HEK293 (cell line): Measurements from ENCODE around the gene IPO13.
A peak's percentile ranks its signal among the peaks of the same experiment; 100 is the strongest.

Experiments
- CTCF ChIP-seq: fragments of 450-650 bp; formaldehyde crosslinking; IDR thresholded peaks from 2 replicates; pipeline ENCODE4 v1.5.1; 2016; ENCODE audit warnings: missing biosample characterization, missing genetic modification characterization
- EGR2 ChIP-seq: fragments of 450-650 bp; formaldehyde crosslinking; IDR thresholded peaks from 2 replicates; pipeline ENCODE4 v1.5.1; 2016; ENCODE audit warnings: low read depth, missing biosample characterization, missing genetic modification characterization
- GLI4 ChIP-seq: fragments of 450-650 bp; formaldehyde crosslinking; IDR thresholded peaks from 2 replicates; pipeline ENCODE4 v1.5.1; 2016; ENCODE audit warnings: missing biosample characterization, missing genetic modification characterization
- GLIS1 ChIP-seq: fragments of 450-650 bp; formaldehyde crosslinking; IDR thresholded peaks from 2 replicates; pipeline ENCODE4 v1.5.1; 2016; ENCODE audit warnings: missing biosample characterization, missing genetic modification characterization
- KLF1 ChIP-seq: fragments of 450-650 bp; formaldehyde crosslinking; IDR thresholded peaks from 2 replicates; pipeline ENCODE4 v1.5.1; 2016; ENCODE audit warnings: missing biosample characterization, missing genetic modification characterization
- KLF10 ChIP-seq: fragments of 450-650 bp; IDR thresholded peaks from 2 replicates; pipeline ENCODE4 v1.5.1; 2018; ENCODE audit warnings: missing biosample characterization, mild to moderate bottlenecking, missing genetic modification characterization
- PBX3 ChIP-seq: sonication (generic); formaldehyde crosslinking; IDR thresholded peaks from 2 replicates; pipeline ENCODE4 v1.8.1; 2022; ENCODE audit warnings: mild to moderate bottlenecking, moderate library complexity, missing genetic modification reagents
- PRDM2 ChIP-seq: fragments of 450-650 bp; formaldehyde crosslinking; IDR thresholded peaks from 2 replicates; pipeline ENCODE4 v1.5.1; 2016; ENCODE audit warnings: missing biosample characterization, missing genetic modification characterization, borderline replicate concordance
- SP2 ChIP-seq: fragments of 450-650 bp; formaldehyde crosslinking; IDR thresholded peaks from 2 replicates; pipeline ENCODE4 v1.5.1; 2016; ENCODE audit warnings: missing biosample characterization, missing genetic modification characterization
- WT1 ChIP-seq: fragments of 450-650 bp; formaldehyde crosslinking; IDR thresholded peaks from 2 replicates; pipeline ENCODE4 v1.5.1; 2016; ENCODE audit warnings: missing biosample characterization, missing genetic modification characterization
- ZFHX2 ChIP-seq: fragments of 450-650 bp; formaldehyde crosslinking; conservative IDR thresholded peaks from 2 replicates; pipeline ENCODE4 v1.5.1; 2016; ENCODE audit warnings: missing biosample characterization, missing genetic modification characterization
- ZFP41 ChIP-seq: fragments of 450-650 bp; formaldehyde crosslinking; IDR thresholded peaks from 2 replicates; pipeline ENCODE4 v1.5.1; 2016; ENCODE audit warnings: missing biosample characterization, missing genetic modification characterization, borderline replicate concordance
- ZIC2 ChIP-seq: fragments of 450-650 bp; formaldehyde crosslinking; IDR thresholded peaks from 2 replicates; pipeline ENCODE4 v1.5.1; 2016; ENCODE audit warnings: missing biosample characterization, missing genetic modification characterization
- ZNF121 ChIP-seq: fragments of 450-650 bp; formaldehyde crosslinking; IDR thresholded peaks from 2 replicates; pipeline ENCODE4 v1.5.1; 2016; ENCODE audit warnings: missing biosample characterization, missing genetic modification characterization
- ZNF169 ChIP-seq: fragments of 450-650 bp; formaldehyde crosslinking; IDR thresholded peaks from 2 replicates; pipeline ENCODE4 v1.5.1; 2016; ENCODE audit warnings: missing biosample characterization, missing genetic modification characterization
- ZNF2 ChIP-seq: fragments of 450-650 bp; formaldehyde crosslinking; IDR thresholded peaks from 2 replicates; pipeline ENCODE4 v1.5.1; 2016; ENCODE audit warnings: missing biosample characterization, missing genetic modification characterization
- ZNF266 ChIP-seq: fragments of 450-650 bp; formaldehyde crosslinking; IDR thresholded peaks from 2 replicates; pipeline ENCODE4 v1.5.1; 2016; ENCODE audit warnings: missing biosample characterization, missing genetic modification characterization, low read depth
- ZNF423 ChIP-seq: fragments of 450-650 bp; formaldehyde crosslinking; IDR thresholded peaks from 2 replicates; pipeline ENCODE4 v1.5.1; 2016; ENCODE audit warnings: missing biosample characterization, missing genetic modification characterization
- ZNF433 ChIP-seq: fragments of 450-650 bp; formaldehyde crosslinking; IDR thresholded peaks from 2 replicates; pipeline ENCODE4 v1.5.1; 2016; ENCODE audit warnings: missing biosample characterization, missing genetic modification characterization, low read depth
- ZNF548 ChIP-seq: fragments of 450-650 bp; formaldehyde crosslinking; IDR thresholded peaks from 2 replicates; pipeline ENCODE4 v1.5.1; 2016; ENCODE audit warnings: missing biosample characterization, missing genetic modification characterization
- ZNF580 ChIP-seq: fragments of 450-650 bp; formaldehyde crosslinking; IDR thresholded peaks from 2 replicates; pipeline ENCODE4 v1.5.1; 2016; ENCODE audit warnings: missing biosample characterization, missing genetic modification characterization
- ZNF610 ChIP-seq: fragments of 450-650 bp; formaldehyde crosslinking; IDR thresholded peaks from 2 replicates; pipeline ENCODE4 v1.5.1; 2016; ENCODE audit warnings: missing biosample characterization, missing genetic modification characterization, borderline replicate concordance
- ZNF701 ChIP-seq: fragments of 450-650 bp; formaldehyde crosslinking; IDR thresholded peaks from 2 replicates; pipeline ENCODE4 v1.5.1; 2016; ENCODE audit warnings: missing biosample characterization, missing genetic modification characterization
- ZNF785 ChIP-seq: fragments of 450-650 bp; formaldehyde crosslinking; IDR thresholded peaks from 2 replicates; pipeline ENCODE4 v1.5.1; 2016; ENCODE audit warnings: missing biosample characterization, missing genetic modification characterization
- ZNF792 ChIP-seq: fragments of 450-650 bp; formaldehyde crosslinking; IDR thresholded peaks from 2 replicates; pipeline ENCODE4 v1.5.1; 2016; ENCODE audit warnings: missing biosample characterization, missing genetic modification characterization

IPO13 gene

GRCh38 chr1:43983253-43983899, 36.6 kb downstream of the IPO13 start (continued):
- TF ChIP-seq WT1 = peak; percentile 72
- TF ChIP-seq ZNF580 (tag by site-specific recombination) = no peak
- TF ChIP-seq PRDM2 (tag by site-specific recombination) = no peak
- peak; percentile 47; the same call in 1 of the 2 replicates for TF ChIP-seq KLF1 (tag by site-specific recombination)
- no peak for TF ChIP-seq KLF10
- no peak for TF ChIP-seq GLI4
- no peak for TF ChIP-seq ZNF792 (tag by site-specific recombination)
- TF ChIP-seq EGR2 (tag by site-specific recombination) = peak; percentile 84
- no peak for TF ChIP-seq SP2
- peak; percentile 20; the same call in 1 of the 2 replicates for TF ChIP-seq ZIC2
- TF ChIP-seq ZNF2 (tag by site-specific recombination) = no peak
- no peak for TF ChIP-seq ZNF433 (tag by site-specific recombination)
- TF ChIP-seq CTCF (tag by site-specific recombination) = no peak
- TF ChIP-seq ZNF266 = no peak
- TF ChIP-seq ZNF121 (tag by site-specific recombination) = no peak
- no peak for TF ChIP-seq ZNF701
- TF ChIP-seq GLIS1 (tag by site-specific recombination) = peak; percentile 9; the same call in 1 of the 2 replicates
- no peak for TF ChIP-seq ZNF610 (tag by site-specific recombination)
- no peak for TF ChIP-seq ZFP41 (tag by site-specific recombination)
- TF ChIP-seq PBX3 (CRISPR knock-in tag) = no peak
- TF ChIP-seq ZNF423 (tag by site-specific recombination) = peak; percentile 74
- peak; percentile 55 for TF ChIP-seq ZFHX2 (tag by site-specific recombination)
- TF ChIP-seq ZNF169 (tag by site-specific recombination) = no peak
- TF ChIP-seq ZNF785 = no peak
- TF ChIP-seq ZNF548 (tag by site-specific recombination) = peak; percentile 17; the same call in 1 of the 2 replicates
